GM19324 (cell line): ENCODE measurements around the gene GRIA3.
A peak's percentile ranks its signal among the peaks of the same experiment; 100 is the strongest.

Experiments
- ATAC-seq: cut with Tn5 transposase; IDR thresholded peaks from one replicate; pipeline ENCODE4 v1.9.1; 2021; ENCODE audit warnings: mild to moderate bottlenecking, moderate library complexity; ENCODE audit not compliant: unreplicated experiment, low FRiP score

GRIA3 gene

GRCh38 chrX:123442764-123443163 is 258.7 kb downstream of the GRIA3 start:
- no peak for ATAC-seq

DNA sequence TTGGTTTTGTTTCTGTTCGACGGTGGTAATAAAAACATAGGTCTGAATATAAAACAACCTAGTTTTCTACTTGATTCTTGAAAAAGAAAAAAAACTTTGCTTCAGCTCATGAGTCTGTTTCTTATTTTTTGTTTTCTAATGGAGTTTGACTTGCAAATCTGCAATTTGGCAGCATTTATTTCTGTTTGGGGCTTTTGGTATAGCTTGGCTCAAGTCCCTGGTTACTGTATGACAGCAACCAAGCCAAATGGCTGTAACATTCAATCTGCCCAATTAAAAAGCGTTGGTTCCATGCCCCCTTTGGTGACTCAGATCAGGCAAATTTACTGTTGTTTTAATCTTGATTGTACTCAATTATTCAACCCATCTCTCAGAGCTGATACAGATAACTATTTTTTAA is 263.4 kb downstream of the GRIA3 start:
- no peak for ATAC-seq

DNA sequence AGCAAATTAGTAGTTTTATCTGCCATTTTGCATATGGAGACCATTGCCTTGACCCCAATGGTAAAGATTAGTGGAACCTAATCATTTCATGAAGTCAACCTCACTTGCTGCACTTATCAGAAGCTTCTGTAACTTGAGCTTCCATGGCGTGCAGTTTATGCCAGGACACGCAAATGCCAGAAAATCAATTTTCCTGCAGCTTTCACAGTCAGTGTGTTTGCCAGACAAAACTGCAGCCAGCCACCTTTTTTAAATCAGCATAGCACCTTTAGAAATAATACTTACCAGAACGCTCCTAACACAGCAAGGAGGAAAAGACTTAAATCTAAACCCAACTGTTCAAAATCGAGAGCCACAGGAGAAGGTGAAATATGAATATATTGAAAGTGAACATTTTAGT is 265.3 kb downstream of the GRIA3 start:
- ATAC-seq: no peak

- no peak for ATAC-seq
Observed at GRCh38 chrX:123450222-123450621, 266.1 kb downstream of the GRIA3 start.

- ATAC-seq: peak; percentile 64
Observed at GRCh38 chrX:123454712-123455431, 270.8 kb downstream of the GRIA3 start.

DNA sequence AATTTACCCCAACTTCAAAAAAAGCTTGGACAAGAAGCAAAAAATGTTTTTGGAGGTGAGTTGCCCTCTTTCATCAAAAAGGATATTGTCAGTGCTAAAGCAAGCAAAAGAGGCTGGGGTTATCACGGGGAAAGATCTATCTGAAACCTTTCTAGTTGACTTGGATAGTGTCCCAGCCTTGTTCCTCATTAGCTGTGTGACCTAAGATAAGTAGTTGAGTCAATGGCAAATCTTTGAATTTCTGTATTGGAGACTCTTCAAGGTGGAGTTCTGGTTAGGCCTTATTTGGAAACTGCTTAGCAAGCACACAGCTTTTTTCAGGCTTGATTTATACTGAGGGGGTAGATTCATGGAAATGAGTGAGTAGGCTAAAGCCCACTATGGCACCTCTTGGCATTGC is 271.6 kb downstream of the GRIA3 start:
- ATAC-seq: no peak

DNA sequence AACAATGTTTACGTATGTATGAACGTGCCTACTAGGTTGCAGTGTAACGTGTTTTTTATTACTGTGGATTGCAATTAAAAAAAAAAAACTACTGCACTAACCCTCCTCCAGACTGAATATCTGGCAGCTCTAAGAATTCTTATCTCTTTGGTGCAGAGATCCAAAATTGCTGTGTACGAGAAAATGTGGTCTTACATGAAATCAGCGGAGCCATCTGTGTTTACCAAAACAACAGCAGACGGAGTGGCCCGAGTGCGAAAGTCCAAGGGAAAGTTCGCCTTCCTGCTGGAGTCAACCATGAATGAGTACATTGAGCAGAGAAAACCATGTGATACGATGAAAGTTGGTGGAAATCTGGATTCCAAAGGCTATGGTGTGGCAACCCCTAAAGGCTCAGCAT is 280.6 kb downstream of the GRIA3 start:
- ATAC-seq: no peak

GRCh38 chrX:123468481-123468880 is 284.4 kb downstream of the GRIA3 start:
- ATAC-seq: no peak

DNA sequence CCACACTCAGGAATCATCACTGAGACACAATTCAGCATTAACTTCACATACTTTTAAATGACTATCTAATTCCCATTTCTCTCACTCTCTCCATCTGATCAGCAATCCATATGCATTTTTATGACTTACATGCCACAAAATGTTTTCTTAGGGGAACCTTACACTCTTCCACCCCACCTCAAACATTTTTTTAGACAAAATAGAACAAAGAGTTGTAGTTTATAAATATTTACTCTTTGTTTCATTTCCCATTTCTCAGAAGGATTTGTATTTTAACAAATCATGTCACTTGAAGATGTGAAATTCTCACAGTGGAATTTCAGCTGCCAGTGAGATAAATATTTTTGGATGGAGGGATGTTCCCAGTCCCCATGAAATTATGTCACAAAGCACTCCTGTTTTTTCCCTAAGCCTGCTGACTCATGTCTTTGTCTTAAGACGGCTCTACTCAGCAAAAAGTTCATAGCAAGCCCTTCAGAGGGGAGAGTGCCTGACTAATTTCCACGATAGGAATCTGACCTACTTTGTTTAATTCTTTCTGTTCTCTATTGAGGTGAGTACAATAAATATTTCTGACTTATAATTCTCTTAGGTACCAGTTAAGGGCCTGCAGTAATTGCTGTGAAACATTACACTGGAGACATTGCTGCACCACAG is 291.1 kb downstream of the GRIA3 start:
- no peak for ATAC-seq

DNA sequence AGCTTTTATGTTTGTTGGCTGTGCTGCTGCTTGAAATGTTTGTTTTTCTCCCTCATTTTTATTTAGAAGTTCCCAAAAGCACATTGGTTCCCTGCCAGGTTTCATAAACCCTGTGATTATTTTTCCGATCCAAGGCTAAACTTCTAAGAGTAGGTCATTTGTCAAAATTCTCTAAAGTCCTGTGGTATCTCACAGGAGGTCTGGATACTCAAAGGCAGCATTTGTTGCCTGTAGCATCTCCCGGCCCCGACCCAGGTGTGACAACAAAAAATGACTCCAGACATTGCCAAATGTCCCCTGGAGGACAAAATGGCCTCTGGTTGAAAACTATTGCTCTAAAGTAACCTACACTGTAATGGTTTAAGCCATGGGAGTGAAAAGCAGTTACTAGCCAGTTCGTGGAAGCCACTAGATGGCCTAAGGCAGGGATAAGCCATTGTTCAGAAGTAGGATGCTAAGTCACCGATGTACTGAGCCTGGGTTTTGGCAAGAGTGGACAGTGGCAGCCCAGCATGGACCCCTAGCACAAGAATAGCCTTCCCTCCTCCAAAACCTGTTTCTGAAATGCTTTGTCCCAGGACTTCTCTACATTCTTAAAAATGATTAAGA is 292.6 kb downstream of the GRIA3 start:
- no peak for ATAC-seq

GRCh38 chrX:123477673-123478072 is 293.6 kb downstream of the GRIA3 start:
- no peak for ATAC-seq

DNA sequence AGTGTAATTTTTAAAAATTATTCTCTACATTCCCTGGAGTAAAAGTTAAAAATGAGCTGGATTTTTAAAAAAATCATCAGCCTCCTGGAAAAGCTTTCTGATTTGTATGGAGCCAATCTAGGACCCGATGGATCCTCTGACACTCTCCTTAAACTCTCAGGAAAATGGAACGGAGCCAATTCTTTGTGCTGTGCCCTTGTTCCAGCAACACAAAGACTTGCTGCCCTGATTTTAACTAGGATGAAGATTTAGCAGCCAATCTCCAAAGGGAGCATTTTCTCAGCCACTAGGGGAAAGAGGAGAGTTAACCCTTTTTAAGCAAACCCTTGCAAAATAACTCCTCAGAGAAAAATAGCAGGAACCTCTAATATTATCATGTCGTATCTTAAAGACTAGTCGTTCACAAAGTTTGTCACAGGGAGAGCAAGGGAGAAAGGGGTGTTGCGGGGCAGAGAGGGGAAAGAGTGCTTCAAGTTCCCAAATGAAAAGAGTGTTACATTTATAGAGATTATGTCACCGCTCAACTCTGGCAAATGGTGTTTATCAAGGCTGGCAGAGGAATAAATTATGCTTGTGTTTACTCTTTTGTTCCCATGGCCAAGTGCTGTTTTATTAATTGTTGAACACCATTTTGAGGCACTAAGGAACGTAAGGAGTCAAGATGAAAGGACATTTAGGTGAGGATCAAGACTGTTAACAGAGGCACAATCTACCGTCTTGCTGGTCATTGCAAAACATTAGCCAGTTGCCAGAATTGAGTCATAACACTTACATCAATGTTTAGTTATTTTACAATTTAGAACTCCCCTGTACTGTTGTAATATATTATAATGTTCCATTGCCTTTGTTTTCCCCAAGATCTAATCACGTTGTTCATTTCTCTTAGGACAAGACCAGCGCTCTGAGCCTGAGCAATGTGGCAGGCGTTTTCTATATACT is 298.1 kb downstream of the GRIA3 start:
- ATAC-seq: no peak

- no peak for ATAC-seq
Observed at GRCh38 chrX:123486297-123486696, 302.2 kb downstream of the GRIA3 start.

- ATAC-seq: no peak
Observed at GRCh38 chrX:123487236-123487635, 303.2 kb downstream of the GRIA3 start.

DNA sequence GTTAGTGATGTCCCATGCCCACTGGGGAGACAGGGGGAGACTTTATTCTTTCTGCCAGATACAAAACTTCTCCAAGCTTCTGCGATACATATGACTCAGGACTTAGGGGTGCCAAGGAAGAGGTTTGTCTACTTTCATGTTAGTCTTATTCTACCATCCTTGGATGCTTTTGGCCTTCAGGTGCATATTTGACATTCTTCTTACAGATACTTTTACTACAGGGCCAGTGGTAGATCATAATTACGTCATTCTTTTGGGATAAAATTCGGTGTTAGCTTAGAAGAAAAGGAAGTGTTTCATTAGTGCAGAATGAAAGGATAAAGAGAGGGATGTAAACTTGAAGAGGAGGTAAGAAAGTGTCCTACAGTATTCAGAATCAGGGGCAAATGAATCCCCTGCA is 303.6 kb downstream of the GRIA3 start:
- no peak for ATAC-seq

DNA sequence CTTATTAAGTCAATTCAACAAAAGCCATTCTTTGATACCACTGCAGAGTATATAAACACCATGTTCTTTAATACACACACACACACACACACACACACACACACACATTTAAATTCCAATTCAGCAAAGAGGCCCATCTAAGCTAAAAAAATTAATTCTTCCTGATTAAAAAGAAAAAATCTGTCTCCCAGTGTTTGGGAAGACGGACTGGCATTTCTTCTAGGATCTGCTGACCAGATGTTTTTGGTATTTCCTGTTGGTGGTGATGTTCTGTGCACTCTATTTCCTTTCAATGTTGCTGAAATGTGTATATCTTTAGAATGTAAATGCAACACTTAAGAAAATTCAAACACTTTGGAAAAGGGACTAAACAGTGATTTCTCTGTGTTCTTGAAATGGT is 304.9 kb downstream of the GRIA3 start:
- ATAC-seq: no peak

- ATAC-seq: no peak
Observed at GRCh38 chrX:123493857-123494256, 309.8 kb downstream of the GRIA3 start.

- ATAC-seq: no peak
Observed at GRCh38 chrX:123499787-123500186, 315.7 kb downstream of the GRIA3 start.

GRCh38 chrX:123504047-123504446 is 320.0 kb downstream of the GRIA3 start:
- ATAC-seq: no peak

GRCh38 chrX:123504630-123505270 is 320.7 kb downstream of the GRIA3 start:
- no peak for ATAC-seq
